PC-9 (cell line): Measurements from ENCODE around the gene VEPH1. TPM values are rescaled to one million over a fixed set of nuclear protein-coding genes. Genes with fewer than 3 reads are reported as not detected.

Source experiments
- BruUV-seq: library from RNA; stranded (reverse); fragments of 400-500 nt; replicated peaks from 2 replicates; lab custom pipeline; 2021; lab: Mats Ljungman, UMichigan
- CTCF ChIA-PET: fragments of 300-600 bp; sonication (Branson Sonifier 250); formaldehyde crosslinking; loops from one replicate; lab custom pipeline; 2022; ENCODE audit warnings: antibody characterized with exemption; lab: Charles Lee
- POLR2A ChIA-PET: fragments of 300-600 bp; sonication (Branson Sonifier 250); formaldehyde crosslinking; loops from one replicate; lab custom pipeline; 2022; ENCODE audit warnings: antibody characterized with exemption; ENCODE audit not compliant: unreplicated experiment; lab: Charles Lee
- DNase-seq, 2 experiments: peaks; one replicate each; pipeline versions ENCODE4 v3.0.0 to v3.0.0-alpha.2; 2015 to 2022; ENCODE audit warnings: mixed read lengths in 1 of 2
- H2AFZ ChIP-seq: fragments of 200-600 bp; sonication (generic); 2 replicates; pipeline ENCODE4 v1.8.1; 2017; ENCODE audit warnings: antibody characterized with exemption
- H3F3A ChIP-seq: fragments of 200-600 bp; sonication (generic); 2 replicates; pipeline ENCODE4 v1.8.1; 2017; ENCODE audit warnings: antibody characterized with exemption, mild to moderate bottlenecking, low read depth; ENCODE audit not compliant: insufficient read depth
- H3K27ac ChIP-seq: fragments of 200-600 bp; sonication (generic); 2 replicates; pipeline ENCODE4 v1.6.1; 2016; ENCODE audit warnings: mixed run types
- H3K27me3 ChIP-seq: fragments of 200-600 bp; sonication (generic); 2 replicates; pipeline ENCODE4 v1.6.1; 2016; ENCODE audit warnings: low read depth, mixed run types; ENCODE audit not compliant: insufficient read depth
- H3K36me3 ChIP-seq: fragments of 200-600 bp; sonication (generic); 2 replicates; pipeline ENCODE4 v1.6.1; 2016; ENCODE audit warnings: low read depth, mixed run types
- H3K4me1 ChIP-seq: fragments of 200-600 bp; sonication (generic); replicated peaks from 2 replicates; pipeline ENCODE4 v1.6.1; 2016; ENCODE audit warnings: mixed run types; ENCODE audit not compliant: insufficient read depth
- H3K4me2 ChIP-seq: fragments of 200-600 bp; sonication (generic); 2 replicates; pipeline ENCODE4 v1.6.1; 2017; ENCODE audit warnings: mixed run types
- H3K4me3 ChIP-seq: fragments of 200-600 bp; sonication (generic); 2 replicates; pipeline ENCODE4 v1.6.1; 2016; ENCODE audit warnings: mixed run types
- H3K79me2 ChIP-seq: fragments of 200-600 bp; sonication (generic); 2 replicates; pipeline ENCODE4 v1.6.1; 2017; ENCODE audit warnings: low read depth, mixed run types
- H3K9me2 ChIP-seq: fragments of 200-600 bp; sonication (generic); 2 replicates; pipeline ENCODE4 v1.8.1; 2017; ENCODE audit warnings: mild to moderate bottlenecking; ENCODE audit not compliant: insufficient read depth
- H3K9me3 ChIP-seq: fragments of 200-600 bp; sonication (generic); 2 replicates; pipeline ENCODE4 v1.8.1; 2016; ENCODE audit warnings: low read depth; ENCODE audit not compliant: insufficient read depth
- H4K20me1 ChIP-seq: fragments of 200-600 bp; sonication (generic); 2 replicates; pipeline ENCODE4 v1.8.1; 2017; ENCODE audit not compliant: insufficient read depth
- CTCF ChIP-seq: fragments of 200-600 bp; sonication (generic); conservative IDR thresholded peaks from 2 replicates; pipeline ENCODE4 v1.6.1; 2017; ENCODE audit warnings: mixed run types, antibody characterized with exemption, mild to moderate bottlenecking, moderate library complexity
- EZH2 ChIP-seq: fragments of 200-600 bp; sonication (generic); IDR thresholded peaks from 2 replicates; pipeline ENCODE4 v1.8.0; 2017; ENCODE audit warnings: antibody characterized with exemption, low read depth
- intact Hi-C: fragments of 100-400 bp; cut with micrococcal nuclease; formaldehyde crosslinking; loops from one replicate; pipeline ENCODE4 v1.10.0; 2022; ENCODE audit not compliant: unreplicated experiment
- total RNA-seq: library from RNA; stranded (reverse); gene quantifications from 2 replicates; pipeline ENCODE4 v1.2.3, GENCODE V29; 2021

The VEPH1 gene
- total RNA-seq, 1 experiment from 2014 or later = 4.0 TPM

GRCh38 chr3:157520485-157521150 lies 17.4 kb upstream of the VEPH1 start:
- no peaks in the 10 kb centered on the region for H3K4me1 ChIP-seq
- ChIA-PET CTCF (no interaction called here), POLR2A (no interaction called here)
- H3K27ac ChIP-seq = no peak overlapping the region
- TF ChIP-seq CTCF (no peak), EZH2 (no peak)
- no peaks in the 10 kb centered on the region for H3K79me2 ChIP-seq
- intact Hi-C loops = no loop called here
- no peaks in the 10 kb centered on the region for H3K9me2 ChIP-seq
- H2AFZ ChIP-seq = no peak overlapping the region
- H3K9me3 ChIP-seq = no peaks in the 10 kb centered on the region
- no peak overlapping the region for H3K4me2 ChIP-seq
- no TSS peak for BruUV-seq
- no peaks in the 10 kb centered on the region for H3K27me3 ChIP-seq
- H3K36me3 ChIP-seq = no peaks in the 10 kb centered on the region
- DNase-seq = no peak
- H4K20me1 ChIP-seq = no peaks in the 10 kb centered on the region
- H3K4me3 ChIP-seq = no peak overlapping the region
- no peaks in the 10 kb centered on the region for H3F3A ChIP-seq

GRCh38 chr3:157518881-157519280 lies 15.7 kb upstream of the VEPH1 start:
- Histone ChIP-seq H3K27ac (no peak overlapping the region), H3K4me2 (no peak overlapping the region), H3K36me3 (no peaks in the 10 kb centered on the region), H3K4me3 (no peak overlapping the region), H2AFZ (no peak overlapping the region), H3F3A (no peaks in the 10 kb centered on the region), H3K79me2 (no peaks in the 10 kb centered on the region), H3K9me2 (no peaks in the 10 kb centered on the region), H4K20me1 (no peaks in the 10 kb centered on the region), H3K27me3 (no peaks in the 10 kb centered on the region), H3K9me3 (no peaks in the 10 kb centered on the region), H3K4me1 (no peaks in the 10 kb centered on the region; the same call in 1 of the 2 replicates)
- no peak for DNase-seq
- no peak for TF ChIP-seq CTCF
- no peak for TF ChIP-seq EZH2
- intact Hi-C loops = no loop called here
- POLR2A ChIA-PET = interaction anchor here (0.7 kb wide), 1 partner anchor 588 kb away, joined by 3 read pairs; no protein-coding TSS in a partner anchor
- CTCF ChIA-PET = no interaction called here
- no TSS peak for BruUV-seq

- CTCF ChIA-PET = no interaction called here
Observed at GRCh38 chr3:157516928-157517327, 13.7 kb upstream of the VEPH1 start.

More at GRCh38 chr3:157516928-157517327, 13.7 kb upstream of the VEPH1 start:
- no TSS peak for BruUV-seq
- H2AFZ ChIP-seq = no peak overlapping the region
- no peaks in the 10 kb centered on the region for H3K36me3 ChIP-seq
- TF ChIP-seq CTCF (no peak), EZH2 (no peak)
- POLR2A ChIA-PET = no interaction called here
- H3K4me3 ChIP-seq = no peak overlapping the region
- no peaks in the 10 kb centered on the region for H3K79me2 ChIP-seq
- no peak for DNase-seq
- no peaks in the 10 kb centered on the region for H4K20me1 ChIP-seq
- intact Hi-C loops = no loop called here
- no peaks in the 10 kb centered on the region for H3F3A ChIP-seq
- H3K9me2 ChIP-seq = no peaks in the 10 kb centered on the region
- H3K4me2 ChIP-seq = no peak overlapping the region
- no peaks in the 10 kb centered on the region for H3K9me3 ChIP-seq
- H3K27me3 ChIP-seq = no peaks in the 10 kb centered on the region
- H3K27ac ChIP-seq = no peak overlapping the region
- no peaks in the 10 kb centered on the region; the same call in 1 of the 2 replicates for H3K4me1 ChIP-seq
